ENCODE results near the gene ITK.

DNA sequence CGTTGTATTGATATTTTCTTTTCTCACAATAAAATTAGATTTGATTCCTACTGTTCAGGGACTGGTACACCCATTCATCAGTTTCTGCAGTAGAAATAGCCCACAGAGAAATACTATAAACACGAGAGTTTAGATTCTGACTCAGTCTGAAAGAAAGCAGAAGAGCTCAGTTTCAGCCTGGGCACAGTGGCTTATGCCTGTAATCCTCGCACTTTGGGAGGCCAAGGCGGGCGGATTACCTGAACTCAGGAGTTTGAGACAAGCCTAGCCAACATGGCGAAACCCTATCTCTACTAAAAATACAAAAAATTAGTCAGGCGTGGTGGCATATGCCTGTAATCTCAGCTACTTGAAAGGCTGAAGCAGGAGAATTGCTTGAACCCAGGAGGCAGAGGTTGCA is 8.6 kb downstream of the ITK start:
- TF ChIP-seq, protein P1, sequence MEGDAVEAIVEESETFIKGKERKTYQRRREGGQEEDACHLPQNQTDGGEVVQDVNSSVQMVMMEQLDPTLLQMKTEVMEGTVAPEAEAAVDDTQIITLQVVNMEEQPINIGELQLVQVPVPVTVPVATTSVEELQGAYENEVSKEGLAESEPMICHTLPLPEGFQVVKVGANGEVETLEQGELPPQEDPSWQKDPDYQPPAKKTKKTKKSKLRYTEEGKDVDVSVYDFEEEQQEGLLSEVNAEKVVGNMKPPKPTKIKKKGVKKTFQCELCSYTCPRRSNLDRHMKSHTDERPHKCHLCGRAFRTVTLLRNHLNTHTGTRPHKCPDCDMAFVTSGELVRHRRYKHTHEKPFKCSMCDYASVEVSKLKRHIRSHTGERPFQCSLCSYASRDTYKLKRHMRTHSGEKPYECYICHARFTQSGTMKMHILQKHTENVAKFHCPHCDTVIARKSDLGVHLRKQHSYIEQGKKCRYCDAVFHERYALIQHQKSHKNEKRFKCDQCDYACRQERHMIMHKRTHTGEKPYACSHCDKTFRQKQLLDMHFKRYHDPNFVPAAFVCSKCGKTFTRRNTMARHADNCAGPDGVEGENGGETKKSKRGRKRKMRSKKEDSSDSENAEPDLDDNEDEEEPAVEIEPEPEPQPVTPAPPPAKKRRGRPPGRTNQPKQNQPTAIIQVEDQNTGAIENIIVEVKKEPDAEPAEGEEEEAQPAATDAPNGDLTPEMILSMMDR (IDR thresholded peaks at IDR 0.05): no peak
- TF ChIP-seq POLR2A (IDR thresholded peaks at IDR 0.05): no peak

Data from testis (tissue), 2 donors.